Astrocyte of the spinal cord (primary cell): ENCODE measurements around the gene NEURL1B.

Experiments used
- DNase-seq: peaks from one replicate; pipeline ENCODE4 v3.0.0; 2011; ENCODE audit warnings: low read depth, low spot score
- H3K4me3 ChIP-seq: 2 replicates; pipeline ENCODE4 v1.5.1; 2011; ENCODE audit warnings: low read depth, mild to moderate bottlenecking, low read length, moderate library complexity
- in situ Hi-C: cut with HindIII; loops from 2 replicates; pipeline ENCODE4 v1.10.0; 2017; ENCODE audit warnings: low sequenced_read_pairs
- TF ChIP-seq, protein P1 (sequence below): IDR thresholded peaks from 2 replicates; pipeline ENCODE4 v1.5.1; 2012; ENCODE audit warnings: low read depth, mild to moderate bottlenecking, low read length, inconsistent platforms

Gene NEURL1B

DNA sequence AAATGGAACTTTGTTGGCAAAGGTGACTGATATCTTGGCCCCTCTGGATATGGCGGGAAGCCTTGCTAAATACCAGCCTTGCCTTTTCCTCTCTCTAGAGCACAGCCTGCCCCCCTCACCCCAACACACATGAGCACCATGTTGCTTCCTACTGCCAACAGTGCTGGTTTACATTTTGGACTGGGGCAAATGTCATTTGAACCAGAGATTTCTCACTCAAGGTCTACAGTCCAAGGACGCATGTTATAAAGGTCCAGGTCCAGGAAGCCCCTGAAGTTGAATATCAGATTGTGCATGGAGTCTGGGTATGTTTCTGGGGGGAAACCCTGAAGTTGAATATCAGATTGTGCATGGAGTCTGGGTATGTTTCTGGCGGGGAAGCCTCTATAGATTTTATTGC is 19.9 kb downstream of the NEURL1B start:
- DNase-seq = no peak
- in situ Hi-C loops = no loop called here
- TF ChIP-seq, protein P1, sequence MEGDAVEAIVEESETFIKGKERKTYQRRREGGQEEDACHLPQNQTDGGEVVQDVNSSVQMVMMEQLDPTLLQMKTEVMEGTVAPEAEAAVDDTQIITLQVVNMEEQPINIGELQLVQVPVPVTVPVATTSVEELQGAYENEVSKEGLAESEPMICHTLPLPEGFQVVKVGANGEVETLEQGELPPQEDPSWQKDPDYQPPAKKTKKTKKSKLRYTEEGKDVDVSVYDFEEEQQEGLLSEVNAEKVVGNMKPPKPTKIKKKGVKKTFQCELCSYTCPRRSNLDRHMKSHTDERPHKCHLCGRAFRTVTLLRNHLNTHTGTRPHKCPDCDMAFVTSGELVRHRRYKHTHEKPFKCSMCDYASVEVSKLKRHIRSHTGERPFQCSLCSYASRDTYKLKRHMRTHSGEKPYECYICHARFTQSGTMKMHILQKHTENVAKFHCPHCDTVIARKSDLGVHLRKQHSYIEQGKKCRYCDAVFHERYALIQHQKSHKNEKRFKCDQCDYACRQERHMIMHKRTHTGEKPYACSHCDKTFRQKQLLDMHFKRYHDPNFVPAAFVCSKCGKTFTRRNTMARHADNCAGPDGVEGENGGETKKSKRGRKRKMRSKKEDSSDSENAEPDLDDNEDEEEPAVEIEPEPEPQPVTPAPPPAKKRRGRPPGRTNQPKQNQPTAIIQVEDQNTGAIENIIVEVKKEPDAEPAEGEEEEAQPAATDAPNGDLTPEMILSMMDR = no peak
- no peak overlapping the region for H3K4me3 ChIP-seq

DNA sequence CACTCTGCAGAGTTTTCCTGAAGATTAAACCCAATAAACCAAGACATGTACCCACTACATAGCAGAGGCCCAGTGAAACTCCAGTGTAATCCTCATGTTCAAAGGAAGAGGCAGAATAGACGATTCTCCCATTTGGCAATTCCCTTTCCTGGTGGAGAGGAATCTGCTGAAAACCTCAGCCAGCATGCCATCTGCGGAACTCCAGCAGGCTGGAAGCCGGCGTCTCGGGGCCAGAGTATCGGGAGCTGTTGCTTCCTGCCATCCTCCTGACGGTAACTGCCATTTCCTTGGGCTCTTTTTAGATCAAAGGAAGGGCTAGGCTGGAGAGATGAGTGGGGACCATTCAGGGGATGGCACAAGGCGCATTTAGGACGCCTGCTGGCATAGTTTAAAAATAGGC is 20.5 kb downstream of the NEURL1B start:
- H3K4me3 ChIP-seq = no peak overlapping the region
- in situ Hi-C loops = no loop called here
- TF ChIP-seq, protein P1 = no peak
- no peak for DNase-seq

DNA sequence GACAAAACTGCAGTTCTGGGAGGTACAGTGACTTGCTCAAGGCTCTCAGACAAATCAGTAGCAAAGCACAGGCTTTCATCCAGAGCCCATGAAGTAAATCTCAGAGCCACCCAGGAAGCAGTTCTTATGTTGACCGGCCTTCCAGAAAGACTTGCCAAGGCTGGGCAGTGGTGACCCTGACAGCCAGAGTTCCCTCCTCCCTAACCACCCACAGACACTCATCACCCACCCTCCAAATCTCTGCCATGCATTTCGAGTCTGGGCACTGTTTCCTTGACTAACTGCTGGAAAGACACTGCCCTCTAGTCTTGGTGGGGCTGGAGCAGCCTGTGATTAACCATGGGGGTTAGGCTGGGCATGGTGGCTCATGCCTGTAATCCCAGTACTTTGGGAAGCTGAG is 21.5 kb downstream of the NEURL1B start:
- TF ChIP-seq, protein P1 = no peak
- in situ Hi-C loops = no loop called here
- no peak for DNase-seq
- no peak overlapping the region for H3K4me3 ChIP-seq

DNA sequence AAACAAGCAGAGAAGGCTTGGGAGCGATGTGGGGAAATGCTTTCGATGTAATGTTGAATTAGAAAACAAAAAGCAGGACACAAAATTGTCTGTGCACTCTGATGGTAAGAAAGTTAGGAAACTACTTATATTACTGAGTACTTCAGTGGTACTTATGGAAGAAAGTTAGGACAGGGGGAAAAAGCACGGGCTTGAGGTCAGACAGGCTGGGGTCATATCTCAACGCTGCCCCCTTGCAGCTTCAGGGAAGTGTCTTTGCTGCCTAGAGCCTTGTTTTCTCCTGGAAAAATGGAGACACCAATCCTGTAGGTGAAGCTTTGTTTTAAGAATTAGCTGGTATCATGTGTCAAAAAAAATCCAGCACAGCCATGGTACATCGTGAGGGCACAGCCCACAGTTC is 23.0 kb downstream of the NEURL1B start:
- TF ChIP-seq, protein P1 = no peak
- in situ Hi-C loops = no loop called here
- no peak overlapping the region for H3K4me3 ChIP-seq
- DNase-seq = no peak

DNA sequence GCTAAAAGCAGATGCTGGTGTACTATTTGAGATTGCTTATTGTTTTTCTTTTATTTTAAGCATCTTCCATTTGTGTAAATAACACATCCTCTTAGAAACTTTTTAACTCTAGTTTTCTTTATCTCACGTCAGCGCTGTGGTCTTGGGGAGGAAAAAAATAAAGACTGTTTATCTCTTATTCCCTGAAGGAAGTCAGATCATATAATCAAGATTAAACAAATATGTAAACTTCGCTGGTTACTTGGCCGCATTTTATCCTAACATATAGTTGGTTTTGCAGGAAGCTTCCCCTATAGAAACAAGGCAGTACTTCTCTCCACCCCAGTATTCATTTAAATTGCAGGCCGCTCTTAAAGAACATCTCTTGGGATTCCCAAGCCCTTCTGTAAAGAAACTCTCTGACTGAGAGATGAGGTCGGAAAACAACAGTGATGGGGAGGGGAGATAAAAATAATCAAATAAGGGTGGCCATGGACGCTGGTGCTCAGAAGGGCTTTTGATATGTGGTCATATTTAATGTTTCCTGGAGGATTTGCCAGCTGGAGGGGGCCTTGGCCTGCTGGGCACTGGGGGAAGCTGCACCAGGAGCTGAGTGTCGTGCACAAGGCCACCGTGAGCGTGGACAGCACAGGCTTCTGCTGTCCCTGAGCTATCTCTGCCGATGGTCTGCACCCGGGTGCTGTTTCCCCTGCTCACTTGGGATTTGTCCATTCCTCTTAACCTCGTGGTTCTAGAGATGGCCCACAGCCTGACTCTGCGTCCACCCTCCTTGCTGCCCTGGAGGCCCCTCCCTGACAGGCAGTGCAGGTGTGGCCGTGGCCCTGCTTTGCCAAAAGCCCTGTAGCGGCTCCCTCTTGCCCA is 23.8 kb downstream of the NEURL1B start:
- TF ChIP-seq, protein P1 = no peak
- no peak for DNase-seq
- no peak overlapping the region for H3K4me3 ChIP-seq
- in situ Hi-C loops = no loop called here

DNA sequence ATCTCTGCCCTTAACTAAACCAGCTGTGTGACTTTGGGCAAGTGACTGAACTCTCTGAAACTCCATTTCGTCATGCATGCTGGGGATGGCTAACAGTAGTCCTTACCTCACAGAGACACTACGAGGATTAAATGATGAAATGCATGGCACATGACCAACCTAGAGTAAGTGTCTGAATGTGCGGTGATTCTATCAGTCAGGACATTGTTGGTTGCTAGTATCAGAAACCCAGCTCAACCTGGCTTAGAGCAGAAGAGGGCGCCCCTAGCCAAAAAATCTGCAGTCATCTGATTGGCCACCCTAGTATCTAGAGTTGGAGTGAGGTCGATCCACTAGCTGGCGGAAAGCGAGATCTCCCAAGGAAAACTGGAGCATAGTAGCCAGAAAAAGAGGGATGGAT is 25.2 kb downstream of the NEURL1B start:
- no peak for DNase-seq
- TF ChIP-seq, protein P1 = no peak
- no peak overlapping the region for H3K4me3 ChIP-seq
- in situ Hi-C loops = no loop called here
